Chondrocyte (in vitro differentiated cells): ENCODE results near the gene STK32B. TPM values are rescaled to one million over a fixed set of nuclear protein-coding genes. Genes with fewer than 3 reads are reported as not detected.
"Not testable (repeated sequence)": the region's sequence is repeated elsewhere in the genome, so short reads cannot be mapped to it uniquely, and the experiment has no call there.

Experiments
- DNase-seq: peaks from one replicate; pipeline ENCODE4 v3.0.0; 2021; ENCODE audit warnings: mixed read lengths, low spot score
- H3K27ac Mint-ChIP-seq: one replicate; pipeline ENCODE4 v1.8.0; 2021; ENCODE audit warnings: mild to moderate bottlenecking, moderate library complexity, mixed read lengths; ENCODE audit not compliant: unreplicated experiment
- H3K27me3 Mint-ChIP-seq: 2 replicates; pipeline ENCODE4 v1.8.0; 2021; ENCODE audit warnings: low read depth, mixed read lengths
- H3K36me3 Mint-ChIP-seq: 2 replicates; pipeline ENCODE4 v1.8.0; 2021; ENCODE audit warnings: low read depth, mixed read lengths
- H3K4me1 Mint-ChIP-seq: 2 replicates; pipeline ENCODE4 v1.8.0; 2021; ENCODE audit warnings: low read depth, mild to moderate bottlenecking, mixed read lengths
- H3K4me3 Mint-ChIP-seq: one replicate; pipeline ENCODE4 v1.8.0; 2021; ENCODE audit warnings: mild to moderate bottlenecking, moderate library complexity, mixed read lengths; ENCODE audit not compliant: unreplicated experiment
- H3K9me3 Mint-ChIP-seq: 2 replicates; pipeline ENCODE4 v1.8.0; 2021; ENCODE audit warnings: low read depth, mixed read lengths
- total RNA-seq: library from RNA; stranded (reverse); gene quantifications from 3 replicates; pipeline ENCODE4 v1.2.1, GENCODE V29; 2021
- TF ChIP-seq, protein P1 (sequence below): fragments of 200-600 bp; sonication (generic); IDR thresholded peaks from 2 replicates; pipeline ENCODE4 v1.5.0; 2021; ENCODE audit warnings: antibody characterized with exemption, mild to moderate bottlenecking, moderate library complexity

STK32B gene
- total RNA-seq, 1 donor from 2014 or later = 14.2 TPM

- TF ChIP-seq, protein P1, sequence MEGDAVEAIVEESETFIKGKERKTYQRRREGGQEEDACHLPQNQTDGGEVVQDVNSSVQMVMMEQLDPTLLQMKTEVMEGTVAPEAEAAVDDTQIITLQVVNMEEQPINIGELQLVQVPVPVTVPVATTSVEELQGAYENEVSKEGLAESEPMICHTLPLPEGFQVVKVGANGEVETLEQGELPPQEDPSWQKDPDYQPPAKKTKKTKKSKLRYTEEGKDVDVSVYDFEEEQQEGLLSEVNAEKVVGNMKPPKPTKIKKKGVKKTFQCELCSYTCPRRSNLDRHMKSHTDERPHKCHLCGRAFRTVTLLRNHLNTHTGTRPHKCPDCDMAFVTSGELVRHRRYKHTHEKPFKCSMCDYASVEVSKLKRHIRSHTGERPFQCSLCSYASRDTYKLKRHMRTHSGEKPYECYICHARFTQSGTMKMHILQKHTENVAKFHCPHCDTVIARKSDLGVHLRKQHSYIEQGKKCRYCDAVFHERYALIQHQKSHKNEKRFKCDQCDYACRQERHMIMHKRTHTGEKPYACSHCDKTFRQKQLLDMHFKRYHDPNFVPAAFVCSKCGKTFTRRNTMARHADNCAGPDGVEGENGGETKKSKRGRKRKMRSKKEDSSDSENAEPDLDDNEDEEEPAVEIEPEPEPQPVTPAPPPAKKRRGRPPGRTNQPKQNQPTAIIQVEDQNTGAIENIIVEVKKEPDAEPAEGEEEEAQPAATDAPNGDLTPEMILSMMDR = no peak
- H3K4me1 Mint-ChIP-seq = peaks cover 3% of the 10 kb centered on the region
- H3K4me3 Mint-ChIP-seq = no peak overlapping the region
- no peaks in the 10 kb centered on the region for H3K9me3 Mint-ChIP-seq
- no peaks in the 10 kb centered on the region for H3K27me3 Mint-ChIP-seq
- H3K36me3 Mint-ChIP-seq = no peaks in the 10 kb centered on the region
- DNase-seq = no peak
- no peak overlapping the region for H3K27ac Mint-ChIP-seq
These were observed 216.1 kb downstream of the STK32B start for GRCh38 chr4:5267408-5267807.

DNA sequence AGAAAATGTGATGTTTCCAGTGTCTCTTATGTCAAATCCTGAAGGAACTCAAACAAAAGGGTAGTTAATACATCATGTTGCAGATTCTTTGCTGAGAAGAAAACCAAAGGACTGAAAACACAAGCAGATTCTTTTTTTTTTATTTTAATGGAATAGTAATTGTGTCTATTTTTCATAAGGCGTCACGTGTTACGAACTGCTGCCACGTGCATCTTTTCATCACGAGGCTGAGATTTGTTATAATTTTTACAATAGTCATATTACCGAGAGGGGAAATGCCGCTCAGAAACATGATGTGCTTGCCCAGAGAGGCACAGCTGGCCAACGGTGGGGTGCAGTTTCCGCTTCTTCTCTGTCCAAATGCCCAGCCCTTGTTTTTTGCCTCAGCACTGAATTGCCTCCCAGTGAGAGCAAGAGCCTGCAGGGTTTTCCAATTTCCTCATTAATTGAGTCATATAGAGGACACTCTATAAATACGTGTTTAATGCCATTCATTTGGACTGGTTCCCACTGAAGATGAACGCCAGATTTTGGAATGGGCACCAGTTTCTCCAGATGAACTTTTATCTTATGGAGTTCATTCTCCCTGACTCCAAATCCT, 225.3 kb downstream of the STK32B start:
- Mint-ChIP-seq H3K4me1 (no peaks in the 10 kb centered on the region), H3K9me3 (no peaks in the 10 kb centered on the region), H3K27ac (no peak overlapping the region), H3K36me3 (peaks cover 2% of the 10 kb centered on the region), H3K4me3 (no peak overlapping the region), H3K27me3 (no peaks in the 10 kb centered on the region)
- TF ChIP-seq, protein P1 = no peak
- DNase-seq = no peak

DNA sequence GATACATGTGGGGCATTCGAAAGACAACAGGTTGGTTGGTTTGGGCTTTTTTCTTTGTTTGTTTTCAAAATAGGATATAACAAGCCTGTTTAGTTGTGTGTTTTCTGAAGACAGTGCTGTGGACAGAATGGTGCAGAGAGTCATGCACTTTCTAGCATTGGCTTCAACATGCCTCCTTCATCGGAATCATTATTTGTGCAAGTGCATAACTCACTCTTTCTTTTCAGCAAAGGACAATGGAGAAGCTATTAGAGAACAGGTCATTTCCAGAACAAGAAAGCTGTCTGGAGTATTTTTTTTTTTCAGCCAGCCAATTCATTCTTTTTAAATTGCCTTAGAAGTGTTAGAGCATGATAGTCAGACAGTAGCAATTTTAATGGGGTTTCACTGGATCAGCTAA, 225.8 kb downstream of the STK32B start:
- Mint-ChIP-seq H3K4me3 (no peak overlapping the region), H3K27me3 (no peaks in the 10 kb centered on the region), H3K4me1 (no peaks in the 10 kb centered on the region), H3K36me3 (peaks cover 2% of the 10 kb centered on the region), H3K9me3 (no peaks in the 10 kb centered on the region), H3K27ac (no peak overlapping the region)
- DNase-seq = no peak
- TF ChIP-seq, protein P1 = no peak

GRCh38 chr4:5278213-5278612, 226.9 kb downstream of the STK32B start:
- Mint-ChIP-seq H3K4me1 (no peaks in the 10 kb centered on the region), H3K27ac (no peak overlapping the region), H3K9me3 (no peaks in the 10 kb centered on the region), H3K27me3 (no peaks in the 10 kb centered on the region), H3K36me3 (peaks cover 2% of the 10 kb centered on the region), H3K4me3 (no peak overlapping the region)
- DNase-seq = no peak
- TF ChIP-seq, protein P1 = no peak

- H3K4me3 Mint-ChIP-seq, H3K9me3 Mint-ChIP-seq, H3K36me3 Mint-ChIP-seq: not testable (repeated sequence)
These were observed 228.8 kb downstream of the STK32B start for GRCh38 chr4:5280069-5280468.

GRCh38 chr4:5280828-5281227, 229.5 kb downstream of the STK32B start:
- no peaks in the 10 kb centered on the region for H3K9me3 Mint-ChIP-seq
- H3K4me1 Mint-ChIP-seq = no peaks in the 10 kb centered on the region
- no peak for DNase-seq
- no peaks in the 10 kb centered on the region for H3K36me3 Mint-ChIP-seq
- TF ChIP-seq, protein P1 = no peak
- no peak overlapping the region for H3K4me3 Mint-ChIP-seq
- H3K27ac Mint-ChIP-seq = no peak overlapping the region
- no peaks in the 10 kb centered on the region for H3K27me3 Mint-ChIP-seq

More at GRCh38 chr4:5280069-5280468, 228.8 kb downstream of the STK32B start:
- not testable (repeated sequence) for H3K27ac Mint-ChIP-seq, H3K27me3 Mint-ChIP-seq, H3K4me1 Mint-ChIP-seq, DNase-seq
